ENCODE measurements around the gene ZNF679.

GRCh38 chr7:64308016-64308270 lies 79.7 kb downstream of the ZNF679 start:
- TF ChIP-seq, protein P1, sequence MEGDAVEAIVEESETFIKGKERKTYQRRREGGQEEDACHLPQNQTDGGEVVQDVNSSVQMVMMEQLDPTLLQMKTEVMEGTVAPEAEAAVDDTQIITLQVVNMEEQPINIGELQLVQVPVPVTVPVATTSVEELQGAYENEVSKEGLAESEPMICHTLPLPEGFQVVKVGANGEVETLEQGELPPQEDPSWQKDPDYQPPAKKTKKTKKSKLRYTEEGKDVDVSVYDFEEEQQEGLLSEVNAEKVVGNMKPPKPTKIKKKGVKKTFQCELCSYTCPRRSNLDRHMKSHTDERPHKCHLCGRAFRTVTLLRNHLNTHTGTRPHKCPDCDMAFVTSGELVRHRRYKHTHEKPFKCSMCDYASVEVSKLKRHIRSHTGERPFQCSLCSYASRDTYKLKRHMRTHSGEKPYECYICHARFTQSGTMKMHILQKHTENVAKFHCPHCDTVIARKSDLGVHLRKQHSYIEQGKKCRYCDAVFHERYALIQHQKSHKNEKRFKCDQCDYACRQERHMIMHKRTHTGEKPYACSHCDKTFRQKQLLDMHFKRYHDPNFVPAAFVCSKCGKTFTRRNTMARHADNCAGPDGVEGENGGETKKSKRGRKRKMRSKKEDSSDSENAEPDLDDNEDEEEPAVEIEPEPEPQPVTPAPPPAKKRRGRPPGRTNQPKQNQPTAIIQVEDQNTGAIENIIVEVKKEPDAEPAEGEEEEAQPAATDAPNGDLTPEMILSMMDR (tag by site-specific recombination; IDR thresholded peaks at IDR 0.05): no peak
- no peak for TF ChIP-seq ZBTB11 (tag by site-specific recombination; conservative IDR thresholded peaks at IDR 0.05; ENCODE audit: low read depth)
- no peak for TF ChIP-seq ZNF184 (tag by site-specific recombination; IDR thresholded peaks at IDR 0.05)
- TF ChIP-seq ZBTB10 (tag by site-specific recombination; IDR thresholded peaks at IDR 0.05): no peak
- TF ChIP-seq ZNF280D (tag by site-specific recombination; IDR thresholded peaks at IDR 0.05): no peak
- TF ChIP-seq ZNF24 (tag by site-specific recombination; IDR thresholded peaks at IDR 0.05): no peak
- TF ChIP-seq ZNF335 (tag by site-specific recombination; conservative IDR thresholded peaks at IDR 0.05): no peak
- no peak for TF ChIP-seq ZNF623 (tag by site-specific recombination; IDR thresholded peaks at IDR 0.05)
- TF ChIP-seq REPIN1 (tag by site-specific recombination; IDR thresholded peaks at IDR 0.05; ENCODE audit: low read depth): no peak
- TF ChIP-seq ZBTB7A (tag by site-specific recombination; IDR thresholded peaks at IDR 0.05; ENCODE audit: low read depth): no peak
- no peak for TF ChIP-seq REST (tag by site-specific recombination; IDR thresholded peaks at IDR 0.05)
- no peak for TF ChIP-seq SCRT2 (tag by site-specific recombination; IDR thresholded peaks at IDR 0.05)
- TF ChIP-seq, protein P2, sequence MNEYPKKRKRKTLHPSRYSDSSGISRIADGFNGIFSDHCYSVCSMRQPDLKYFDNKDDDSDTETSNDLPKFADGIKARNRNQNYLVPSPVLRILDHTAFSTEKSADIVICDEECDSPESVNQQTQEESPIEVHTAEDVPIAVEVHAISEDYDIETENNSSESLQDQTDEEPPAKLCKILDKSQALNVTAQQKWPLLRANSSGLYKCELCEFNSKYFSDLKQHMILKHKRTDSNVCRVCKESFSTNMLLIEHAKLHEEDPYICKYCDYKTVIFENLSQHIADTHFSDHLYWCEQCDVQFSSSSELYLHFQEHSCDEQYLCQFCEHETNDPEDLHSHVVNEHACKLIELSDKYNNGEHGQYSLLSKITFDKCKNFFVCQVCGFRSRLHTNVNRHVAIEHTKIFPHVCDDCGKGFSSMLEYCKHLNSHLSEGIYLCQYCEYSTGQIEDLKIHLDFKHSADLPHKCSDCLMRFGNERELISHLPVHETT (tag by site-specific recombination; IDR thresholded peaks at IDR 0.05): no peak
